Embryonic facial prominence (tissue), 1 donor: ENCODE measurements around the gene TRIM54.

ENCODE experiments used
- DNase-seq: peaks from one replicate; pipeline ENCODE4 v3.0.0-alpha.2; 2016; ENCODE audit errors: extremely low spot score

Gene TRIM54

GRCh38 chr2:27281855-27282559 lies at the start of gene TRIM54:
TRIM54 (plus strand) TSS chr2:27282429; CDS start chr2:27282732, 303 bp downstream.
- DNase-seq, result no peak

- DNase-seq, result no peak
Measured at GRCh38 chr2:27233341-27233740, 48.9 kb upstream of the TRIM54 start.

- DNase-seq, result no peak
Measured at GRCh38 chr2:27236136-27236535, 46.1 kb upstream of the TRIM54 start.

- DNase-seq, result no peak
Measured at GRCh38 chr2:27236626-27237025, 45.6 kb upstream of the TRIM54 start.

- DNase-seq, result no peak
Measured at GRCh38 chr2:27237341-27237945, 44.8 kb upstream of the TRIM54 start.

- no peak for DNase-seq
Measured at GRCh38 chr2:27238976-27239375, 43.3 kb upstream of the TRIM54 start.

GRCh38 chr2:27240406-27240805 lies 41.8 kb upstream of the TRIM54 start:
- no peak for DNase-seq

- no peak for DNase-seq
Measured at GRCh38 chr2:27241761-27242613, 40.2 kb upstream of the TRIM54 start.

GRCh38 chr2:27242614-27242951 lies 39.6 kb upstream of the TRIM54 start:
- DNase-seq, result no peak

- no peak for DNase-seq
Measured at GRCh38 chr2:27243391-27244130, 38.7 kb upstream of the TRIM54 start.

GRCh38 chr2:27245116-27245515 lies 37.1 kb upstream of the TRIM54 start:
- no peak for DNase-seq

GRCh38 chr2:27245626-27246025 lies 36.6 kb upstream of the TRIM54 start:
- no peak for DNase-seq

- no peak for DNase-seq
Measured at GRCh38 chr2:27247893-27248292, 34.3 kb upstream of the TRIM54 start.

GRCh38 chr2:27249159-27249890 lies 32.9 kb upstream of the TRIM54 start:
- no peak for DNase-seq

- no peak for DNase-seq
Measured at GRCh38 chr2:27249891-27250651, 32.2 kb upstream of the TRIM54 start.

- no peak for DNase-seq
Measured at GRCh38 chr2:27250652-27251379, 31.4 kb upstream of the TRIM54 start.

- no peak for DNase-seq
Measured at GRCh38 chr2:27251766-27252165, 30.5 kb upstream of the TRIM54 start.

- DNase-seq, result no peak
Measured at GRCh38 chr2:27255187-27255586, 27.0 kb upstream of the TRIM54 start.

GRCh38 chr2:27255660-27256059 lies 26.6 kb upstream of the TRIM54 start:
- DNase-seq, result no peak

GRCh38 chr2:27256855-27257454 lies 25.3 kb upstream of the TRIM54 start:
- DNase-seq, result no peak
